ENCODE data around the gene GDF9. TPM values are rescaled to one million over a fixed set of nuclear protein-coding genes. Genes with fewer than 3 reads are reported as not detected.

Gene GDF9
- total and polyA plus RNA-seq, 10 of the 15 experiments (the other 5 are each of a cell fraction or from before 2014, with no cell fraction given) = 0.11 to 1.5 (median 0.34) TPM

DNA sequence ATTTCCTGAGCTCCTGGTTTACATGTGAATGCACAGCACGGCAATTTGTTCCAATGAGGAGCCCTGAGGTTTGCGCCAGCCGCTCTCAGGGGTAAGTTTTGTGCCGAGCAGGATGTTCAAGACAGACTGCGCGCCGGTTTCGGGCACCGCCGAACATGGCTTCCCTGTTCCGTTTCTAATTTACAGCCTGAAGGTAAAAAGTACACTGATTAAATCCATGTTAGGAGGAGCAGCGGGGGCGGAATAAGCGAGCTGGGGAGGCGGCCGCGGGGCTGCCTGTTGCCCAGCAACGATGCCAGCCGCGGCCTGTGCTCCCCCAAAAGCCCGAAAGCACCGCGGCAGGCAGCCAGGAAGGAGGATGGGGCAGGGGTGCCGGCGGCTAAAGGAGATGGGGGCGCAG lies 46.8 kb downstream of the GDF9 start:
- no peak overlapping the region for H3K27ac ChIP-seq (ENCODE audit: control insufficient read depth, insufficient read depth)
- no peaks in the 10 kb centered on the region for H3K36me3 ChIP-seq (ENCODE audit: control insufficient read depth in 2 of 2, insufficient read depth in 2 of 2, low read length in 1 of 2)
- no peak overlapping the region; the same call in 1 of the 2 replicates for H3K9ac ChIP-seq (ENCODE audit: control insufficient read depth, insufficient read depth, low read length)
- POLR2A ChIA-PET = interaction anchor here (0.7 to 6.2 kb wide), 6 partner anchors 9 to 135 kb away, joined by 3 to 41 read pairs (median 8); partner anchors contain the start of gene CCNI2
- H3K27me3 ChIP-seq (replicated peaks in 1 of 2; ENCODE audit: control insufficient read depth in 2 of 2, insufficient read depth in 2 of 2, low read length in 1 of 2) = no peaks in the 10 kb centered on the region; a peak in 2 of 4 replicates
- no peaks in the 10 kb centered on the region for H4K20me1 ChIP-seq (ENCODE audit: control insufficient read depth, insufficient read depth)
- no TSS peak for BruUV-seq (replicated peaks)
- DNase-seq (ENCODE audit: low read depth, low spot score) (no peak), ATAC-seq (peak; percentile 43), FAIRE-seq (no peak)
- in situ Hi-C loops (cut with MboI) (loop anchor here (5.0 kb wide), 1 partner anchor 432 kb away; no protein-coding TSS in a partner anchor), intact Hi-C loops (cut with micrococcal nuclease; ENCODE audit: unreplicated experiment) (no loop called here)
- WGBS (ENCODE audit: insufficient coverage, insufficient replicate concordance, low lambda C conversion rate, missing lambda C conversion rate) = 64% methylated on average over 24 of the region's 26 CpGs
- TF ChIP-seq, protein P1, sequence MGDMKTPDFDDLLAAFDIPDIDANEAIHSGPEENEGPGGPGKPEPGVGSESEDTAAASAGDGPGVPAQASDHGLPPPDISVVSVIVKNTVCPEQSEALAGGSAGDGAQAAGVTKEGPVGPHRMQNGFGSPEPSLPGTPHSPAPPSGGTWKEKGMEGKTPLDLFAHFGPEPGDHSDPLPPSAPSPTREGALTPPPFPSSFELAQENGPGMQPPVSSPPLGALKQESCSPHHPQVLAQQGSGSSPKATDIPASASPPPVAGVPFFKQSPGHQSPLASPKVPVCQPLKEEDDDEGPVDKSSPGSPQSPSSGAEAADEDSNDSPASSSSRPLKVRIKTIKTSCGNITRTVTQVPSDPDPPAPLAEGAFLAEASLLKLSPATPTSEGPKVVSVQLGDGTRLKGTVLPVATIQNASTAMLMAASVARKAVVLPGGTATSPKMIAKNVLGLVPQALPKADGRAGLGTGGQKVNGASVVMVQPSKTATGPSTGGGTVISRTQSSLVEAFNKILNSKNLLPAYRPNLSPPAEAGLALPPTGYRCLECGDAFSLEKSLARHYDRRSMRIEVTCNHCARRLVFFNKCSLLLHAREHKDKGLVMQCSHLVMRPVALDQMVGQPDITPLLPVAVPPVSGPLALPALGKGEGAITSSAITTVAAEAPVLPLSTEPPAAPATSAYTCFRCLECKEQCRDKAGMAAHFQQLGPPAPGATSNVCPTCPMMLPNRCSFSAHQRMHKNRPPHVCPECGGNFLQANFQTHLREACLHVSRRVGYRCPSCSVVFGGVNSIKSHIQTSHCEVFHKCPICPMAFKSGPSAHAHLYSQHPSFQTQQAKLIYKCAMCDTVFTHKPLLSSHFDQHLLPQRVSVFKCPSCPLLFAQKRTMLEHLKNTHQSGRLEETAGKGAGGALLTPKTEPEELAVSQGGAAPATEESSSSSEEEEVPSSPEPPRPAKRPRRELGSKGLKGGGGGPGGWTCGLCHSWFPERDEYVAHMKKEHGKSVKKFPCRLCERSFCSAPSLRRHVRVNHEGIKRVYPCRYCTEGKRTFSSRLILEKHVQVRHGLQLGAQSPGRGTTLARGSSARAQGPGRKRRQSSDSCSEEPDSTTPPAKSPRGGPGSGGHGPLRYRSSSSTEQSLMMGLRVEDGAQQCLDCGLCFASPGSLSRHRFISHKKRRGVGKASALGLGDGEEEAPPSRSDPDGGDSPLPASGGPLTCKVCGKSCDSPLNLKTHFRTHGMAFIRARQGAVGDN (IDR thresholded peaks at IDR 0.05) = 0 out of 2 replicates have a peak, but pooled peaks have one; percentile 20
- no peak for TF ChIP-seq EED (IDR thresholded peaks at IDR 0.05; ENCODE audit: low read depth)
- RAD21 ChIA-PET (ENCODE audit: unreplicated experiment) = interaction anchor here (0.8 to 7.7 kb wide), 43 partner anchors 9 to 551 kb away, joined by 3 to 106 read pairs (median 6); partner anchors contain the start of genes CCNI2, GDF9, IL13 and IL4
- H3K4me3 ChIP-seq = no peak overlapping the region
- H3K4me2 ChIP-seq (ENCODE audit: control insufficient read depth, insufficient read depth) = no peak overlapping the region; the same call in 1 of the 2 replicates
- SMC1A ChIA-PET (ENCODE audit: uncharacterized antibody, unreplicated experiment) = interaction anchor here (0.7 to 10.9 kb wide), 40 partner anchors 9 to 581 kb away, joined by 3 to 129 read pairs (median 6); partner anchors contain the start of genes CCNI2, GDF9 and UQCRQ
- no peaks in the 10 kb centered on the region for H3K9me3 ChIP-seq (replicated peaks; ENCODE audit: control insufficient read depth, insufficient read depth, low read length)
- no peaks in the 10 kb centered on the region for H3K79me2 ChIP-seq (ENCODE audit: control insufficient read depth, insufficient read depth, low read length)
- H2AFZ ChIP-seq (ENCODE audit: control insufficient read depth, low read depth, low read length) = peak overlapping the region; percentile 15; the same call in 1 of the 2 replicates
- H3K4me1 ChIP-seq (ENCODE audit: control insufficient read depth, insufficient read depth, low read length) = no peaks in the 10 kb centered on the region; the same call in 1 of the 2 replicates
- CTCF ChIA-PET = interaction anchor here (0.6 to 7.7 kb wide), 66 partner anchors 9 to 475 kb away, joined by 3 to 159 read pairs (median 6); partner anchors contain the start of genes CCNI2, IL13, IRF1 and KIF3A

Data from GM12878 (cell line).